Neuron (in vitro differentiated cells): Measurements from ENCODE around the gene MEX3D.

Source experiments
- H2AFZ ChIP-seq: one replicate; pipeline ENCODE4 v1.6.1; 2013; ENCODE audit warnings: low read depth, mild to moderate bottlenecking, inconsistent platforms, low read length, moderate library complexity
- H3K27me3 ChIP-seq: one replicate; pipeline ENCODE4 v1.6.1; 2013; ENCODE audit warnings: low read length; ENCODE audit not compliant: insufficient read depth
- H3K36me3 ChIP-seq: one replicate; pipeline ENCODE4 v1.6.1; 2013; ENCODE audit warnings: low read length; ENCODE audit not compliant: insufficient read depth
- H3K4me1 ChIP-seq: one replicate; pipeline ENCODE4 v1.6.1; 2013; ENCODE audit warnings: low read length; ENCODE audit not compliant: insufficient read depth
- H3K4me3 ChIP-seq: 2 replicates; pipeline ENCODE4 v1.5.1; 2013; ENCODE audit warnings: mild to moderate bottlenecking, low read length, moderate library complexity
- H3K9me3 ChIP-seq: one replicate; pipeline ENCODE4 v1.6.1; 2013; ENCODE audit warnings: low read length

Gene MEX3D

DNA sequence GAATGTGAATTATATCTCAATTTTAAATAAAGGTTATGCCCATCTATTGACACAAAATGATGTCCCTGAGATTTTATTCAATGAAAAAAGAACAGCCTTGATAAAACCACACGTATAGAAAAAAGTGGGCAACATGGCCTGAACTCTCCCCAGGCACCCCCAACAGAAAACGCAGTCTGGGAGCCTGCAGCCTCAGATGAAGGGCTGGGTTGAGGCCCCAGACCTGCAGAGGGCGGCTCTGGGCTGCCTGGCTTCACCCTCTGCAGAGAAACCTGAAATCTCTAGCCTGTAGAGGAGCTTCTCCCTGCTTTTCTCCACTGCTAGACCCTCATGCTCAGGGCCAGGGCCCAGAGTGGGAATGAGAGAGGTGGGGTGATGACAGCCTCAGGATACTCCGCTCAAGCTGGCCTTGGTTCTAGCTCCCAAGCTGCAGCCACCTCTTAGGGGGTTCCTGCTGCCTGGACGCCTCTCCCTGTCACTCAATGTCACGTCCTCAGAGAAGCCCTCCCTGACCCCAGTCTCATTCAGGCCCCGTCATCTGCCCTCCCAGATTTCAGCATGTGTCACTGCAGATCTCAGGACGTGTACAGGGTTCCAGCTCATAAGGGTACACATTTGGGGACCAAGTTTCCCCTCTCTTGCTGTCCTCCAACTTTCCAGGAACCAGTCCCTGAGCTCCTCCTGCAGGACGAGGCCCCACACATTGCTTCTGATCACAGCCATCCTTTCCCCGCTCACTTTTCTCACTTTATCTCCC lies 22.7 kb upstream of the MEX3D start:
- peaks cover 9% of the 10 kb centered on the region for H3K9me3 ChIP-seq
- H3K4me3 ChIP-seq = peak overlapping the region; percentile 99
- peaks cover 12% of the 10 kb centered on the region for H3K36me3 ChIP-seq
- H3K4me1 ChIP-seq = peaks cover 18% of the 10 kb centered on the region
- H3K27me3 ChIP-seq = no peaks in the 10 kb centered on the region
- no peak overlapping the region for H2AFZ ChIP-seq

DNA sequence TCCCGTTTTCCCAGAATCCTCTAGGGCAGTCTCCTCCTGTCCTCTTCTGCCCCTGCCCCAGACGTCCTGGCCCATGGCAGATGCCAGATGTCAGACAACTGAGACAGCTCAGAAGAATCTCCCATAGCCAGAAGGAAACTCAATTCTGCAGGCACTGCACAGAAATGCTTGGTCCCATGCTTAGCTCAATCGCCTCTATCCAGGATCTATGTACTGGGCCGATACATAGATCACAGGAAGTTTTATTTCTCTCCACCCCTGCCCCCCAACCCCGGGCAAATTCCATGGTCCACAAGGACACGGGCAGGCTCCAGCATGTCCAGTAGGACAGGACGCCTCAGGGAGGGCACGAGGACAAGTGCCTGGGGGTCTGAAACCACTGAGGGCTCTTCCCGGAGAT lies 19.7 kb upstream of the MEX3D start:
- H3K9me3 ChIP-seq = peaks cover 15% of the 10 kb centered on the region
- H3K36me3 ChIP-seq = peaks cover 31% of the 10 kb centered on the region

DNA sequence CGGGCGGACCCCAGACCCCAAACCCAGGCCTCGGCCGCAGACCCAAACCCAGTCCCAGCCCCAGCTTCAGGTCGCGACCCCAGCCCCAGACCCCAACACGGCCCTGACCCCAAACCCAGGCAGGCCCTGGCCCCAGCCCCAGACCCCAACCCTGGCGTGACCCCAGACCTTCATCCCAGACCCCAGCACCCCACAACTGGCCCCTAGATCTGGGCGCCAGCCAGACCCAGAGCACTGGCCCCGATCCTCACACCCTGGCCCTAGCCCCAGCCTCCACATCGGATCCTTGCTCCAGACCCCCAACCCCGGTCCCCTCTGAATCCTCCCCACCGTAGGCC lies 17.1 kb upstream of the MEX3D start:
- H3K27me3 ChIP-seq = no peaks in the 10 kb centered on the region
- H3K4me3 ChIP-seq = no peak overlapping the region
- H3K9me3 ChIP-seq = peaks cover 15% of the 10 kb centered on the region
- H3K4me1 ChIP-seq = peaks cover 2% of the 10 kb centered on the region
- H2AFZ ChIP-seq = no peak overlapping the region
- peaks cover 52% of the 10 kb centered on the region for H3K36me3 ChIP-seq

More for the DNA sequence above, 19.7 kb upstream of the MEX3D start:
- Histone ChIP-seq H3K4me3 (no peak overlapping the region), H2AFZ (no peak overlapping the region), H3K4me1 (peaks cover 13% of the 10 kb centered on the region), H3K27me3 (no peaks in the 10 kb centered on the region)

DNA sequence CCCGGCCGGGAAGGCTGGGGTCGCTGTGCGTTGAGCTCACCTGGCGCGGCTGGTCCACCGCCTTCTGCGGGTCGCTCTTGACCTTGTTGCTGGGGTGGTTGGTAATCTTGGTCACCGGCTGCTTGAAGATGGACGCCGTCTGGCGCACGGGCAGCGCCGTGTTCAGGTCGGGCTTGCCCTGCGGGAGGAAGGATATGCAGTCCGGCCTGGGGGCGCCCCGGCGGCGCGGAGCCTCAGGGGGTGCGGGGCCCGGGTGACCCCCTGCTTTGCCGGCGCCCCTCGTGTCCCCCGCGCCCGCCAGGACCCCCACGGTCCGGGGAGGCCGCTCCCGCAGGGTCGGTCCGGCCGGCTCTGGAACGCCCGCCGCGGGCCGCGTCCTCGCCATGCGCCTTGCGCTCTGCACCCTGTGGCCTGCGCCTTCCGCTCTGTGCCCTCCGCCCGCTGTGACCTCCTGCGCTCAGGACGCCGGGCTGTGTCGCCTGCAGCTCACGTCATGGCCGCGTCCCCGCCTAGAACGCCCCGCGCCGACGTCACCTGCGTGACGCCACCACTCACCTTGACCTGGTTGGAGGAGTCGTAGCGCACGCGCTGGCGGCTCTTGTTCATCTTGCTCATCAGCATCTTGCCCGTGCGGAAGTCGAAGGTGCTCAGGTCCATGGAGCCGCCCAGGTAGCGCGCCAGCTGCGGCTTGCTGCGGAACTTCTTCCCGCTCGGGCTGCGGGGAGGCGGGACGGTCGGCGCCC lies 16.5 kb upstream of the MEX3D start:
- Histone ChIP-seq H3K4me1 (no peaks in the 10 kb centered on the region), H3K36me3 (peaks cover 58% of the 10 kb centered on the region), H3K9me3 (peaks cover 15% of the 10 kb centered on the region), H2AFZ (no peak overlapping the region), H3K4me3 (no peak overlapping the region), H3K27me3 (no peaks in the 10 kb centered on the region)

DNA sequence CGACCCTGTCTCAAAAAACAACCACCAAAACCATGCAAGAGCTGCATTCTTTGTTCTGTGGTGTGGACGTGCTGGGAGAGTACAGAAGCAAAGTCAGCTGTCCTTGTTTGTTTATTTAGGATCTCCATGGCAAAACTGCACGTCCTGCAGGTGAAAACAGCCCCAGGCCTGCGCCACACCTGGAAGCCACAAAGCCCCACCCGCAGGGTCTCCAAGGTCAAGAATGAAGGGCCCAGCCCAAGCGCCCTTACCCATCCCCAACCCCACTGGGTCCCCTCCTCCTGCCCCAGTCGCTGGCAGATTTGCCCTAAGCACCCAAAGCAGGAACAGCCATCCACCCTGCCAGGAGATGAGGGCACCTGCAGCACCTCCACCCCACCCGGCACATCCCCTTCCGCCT lies 14.1 kb upstream of the MEX3D start:
- Histone ChIP-seq H3K36me3 (peaks cover 75% of the 10 kb centered on the region), H2AFZ (no peak overlapping the region), H3K4me1 (no peaks in the 10 kb centered on the region), H3K4me3 (no peak overlapping the region), H3K27me3 (no peaks in the 10 kb centered on the region), H3K9me3 (peaks cover 12% of the 10 kb centered on the region)

DNA sequence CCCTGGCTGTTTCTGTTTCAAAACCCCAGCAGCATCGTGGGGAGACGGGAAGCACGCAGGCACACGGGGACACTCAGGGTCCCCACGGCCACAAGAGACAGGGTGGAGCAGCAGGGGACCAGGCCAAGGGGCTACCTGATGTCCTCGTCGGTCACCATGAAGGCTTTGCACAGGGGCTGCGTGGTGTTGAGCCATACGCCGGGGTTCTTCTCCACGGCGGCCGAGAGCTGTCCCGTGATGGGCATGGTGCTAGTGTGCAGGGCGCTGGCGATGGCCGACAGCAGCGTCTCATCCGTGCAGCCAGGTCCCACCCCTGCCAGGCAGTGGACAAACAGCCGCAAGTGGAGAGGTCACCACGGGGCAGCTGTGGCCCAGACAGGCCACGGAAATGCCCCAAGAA lies 12.8 kb upstream of the MEX3D start:
- Histone ChIP-seq H3K36me3 (peaks cover 81% of the 10 kb centered on the region), H3K9me3 (peaks cover 7% of the 10 kb centered on the region)

DNA sequence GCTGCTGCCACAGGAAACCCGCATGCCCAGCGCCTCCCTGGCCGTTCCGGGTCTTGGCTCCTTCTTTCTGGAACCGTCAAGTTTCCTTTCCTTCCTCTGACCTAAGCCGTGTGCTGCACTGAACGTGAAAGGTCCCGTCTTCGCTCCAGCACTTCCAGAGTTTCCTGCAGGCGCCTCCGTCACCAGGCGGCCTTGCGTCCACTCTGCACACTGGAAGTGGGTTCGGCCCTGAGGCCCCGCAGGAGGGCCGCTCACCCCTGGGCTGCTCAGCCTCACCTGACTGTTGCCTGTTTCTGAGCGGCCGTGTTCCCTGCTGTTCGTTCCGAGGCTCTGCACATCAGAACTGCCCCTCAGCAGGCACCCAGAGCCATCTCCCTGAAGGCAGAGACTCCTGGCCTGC lies 12.3 kb upstream of the MEX3D start:
- no peaks in the 10 kb centered on the region for H3K4me1 ChIP-seq
- H3K27me3 ChIP-seq = no peaks in the 10 kb centered on the region
- peaks cover 78% of the 10 kb centered on the region for H3K36me3 ChIP-seq
- no peak overlapping the region for H2AFZ ChIP-seq
- peaks cover 3% of the 10 kb centered on the region for H3K9me3 ChIP-seq
- H3K4me3 ChIP-seq = no peak overlapping the region

More for the DNA sequence above, 12.8 kb upstream of the MEX3D start:
- Histone ChIP-seq H3K4me1 (no peaks in the 10 kb centered on the region), H2AFZ (no peak overlapping the region), H3K27me3 (no peaks in the 10 kb centered on the region), H3K4me3 (no peak overlapping the region)

DNA sequence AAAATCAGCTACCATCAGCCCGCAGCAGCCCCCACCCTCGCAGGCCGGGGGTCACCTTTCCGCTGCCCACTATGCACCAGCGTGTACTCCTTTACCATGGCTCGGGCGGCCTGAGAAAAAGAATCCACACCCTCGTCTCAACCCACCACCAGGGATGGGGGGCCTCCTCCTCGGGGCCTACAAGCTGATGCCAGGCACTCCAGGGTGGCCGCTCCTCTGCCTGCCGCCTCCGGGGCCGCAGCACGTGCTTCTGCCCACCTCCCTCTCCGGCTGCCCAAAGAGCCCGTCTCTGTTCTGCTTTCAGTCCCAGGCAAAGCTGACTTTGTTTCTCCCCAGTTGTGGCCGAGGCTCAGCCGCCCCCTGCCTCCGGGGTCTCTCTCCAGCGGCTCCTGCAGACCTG lies 11.1 kb upstream of the MEX3D start:
- Histone ChIP-seq H2AFZ (no peak overlapping the region), H3K4me3 (no peak overlapping the region), H3K4me1 (no peaks in the 10 kb centered on the region), H3K36me3 (peaks cover 66% of the 10 kb centered on the region), H3K9me3 (no peaks in the 10 kb centered on the region), H3K27me3 (no peaks in the 10 kb centered on the region)

DNA sequence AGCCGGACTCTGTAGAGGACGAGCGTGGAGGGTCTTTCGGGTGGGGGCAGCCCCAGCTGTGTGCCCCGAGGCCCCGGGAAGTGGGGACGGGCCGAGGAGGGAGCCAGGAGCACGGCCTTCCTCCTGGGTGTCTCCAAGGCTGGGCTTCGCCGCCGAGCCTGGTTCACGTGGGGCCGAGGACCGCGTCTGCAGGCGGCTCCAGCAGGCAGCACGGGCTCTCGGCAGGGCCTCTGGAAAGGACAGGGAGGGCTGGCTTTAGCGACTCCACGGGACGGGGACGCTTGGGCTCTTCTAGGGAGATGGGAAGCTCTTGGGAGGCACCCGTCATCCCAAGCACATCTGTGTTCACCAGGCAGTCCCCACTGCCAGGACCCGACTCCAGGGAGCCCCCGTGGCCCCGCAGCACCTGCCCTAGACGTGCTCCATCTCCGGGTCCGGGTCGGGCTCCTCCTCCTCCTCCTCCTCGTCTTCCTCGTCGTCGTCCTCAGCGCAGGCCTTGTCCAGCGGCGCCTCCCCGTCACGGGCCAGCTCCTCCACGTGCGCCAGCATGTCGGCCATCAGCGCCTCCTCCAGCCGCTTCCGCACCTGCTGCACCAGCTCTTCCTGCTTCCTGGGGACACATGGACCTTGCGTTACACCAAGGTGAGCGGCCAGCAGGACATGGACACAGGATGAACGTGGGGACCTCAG lies 9.9 kb upstream of the MEX3D start:
- Histone ChIP-seq H3K4me1 (no peaks in the 10 kb centered on the region), H3K36me3 (peaks cover 59% of the 10 kb centered on the region), H3K4me3 (no peak overlapping the region), H3K27me3 (no peaks in the 10 kb centered on the region), H2AFZ (no peak overlapping the region), H3K9me3 (no peaks in the 10 kb centered on the region)

DNA sequence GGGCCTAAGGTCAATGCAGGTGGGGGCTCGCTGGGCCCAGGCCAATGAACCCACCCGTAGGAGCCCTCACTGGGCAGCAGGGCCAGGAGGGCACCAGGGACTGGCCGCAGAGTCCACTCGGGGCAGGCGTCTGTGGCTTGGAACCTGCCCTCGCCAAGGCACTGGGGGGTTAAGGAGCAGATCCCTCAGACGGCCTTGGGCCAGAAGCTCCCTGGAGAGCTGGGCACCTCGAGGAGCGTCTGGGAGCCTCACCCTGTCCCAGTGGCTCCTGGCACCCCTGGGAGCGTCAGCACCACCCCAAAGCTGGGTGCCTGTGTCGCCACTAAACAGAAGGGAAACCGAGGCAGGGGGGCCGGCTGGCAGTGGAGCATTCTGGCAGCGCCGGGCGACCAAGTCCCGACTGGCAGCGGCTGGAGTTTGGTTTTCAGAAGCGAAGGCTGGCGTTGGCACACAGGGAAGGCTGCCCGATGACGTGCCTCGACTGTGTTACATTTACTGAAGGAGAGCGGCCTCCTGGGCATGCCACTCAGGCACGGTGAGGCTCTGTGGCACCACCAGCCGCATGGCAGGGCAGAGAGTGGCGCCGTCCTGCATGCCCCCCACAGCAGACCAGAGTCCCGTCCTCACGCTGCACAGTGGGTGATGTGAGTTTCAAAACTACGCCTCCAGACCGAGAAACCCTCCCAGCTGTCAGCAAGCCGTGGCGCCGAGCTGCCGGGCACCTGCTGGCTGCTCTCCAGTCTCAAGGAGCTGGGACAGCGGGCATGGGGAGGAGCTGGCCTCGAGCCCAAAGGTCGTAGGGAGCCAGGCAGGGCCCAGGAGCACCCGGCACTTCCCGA lies 9.2 kb upstream of the MEX3D start:
- Histone ChIP-seq H3K4me3 (no peak overlapping the region), H3K9me3 (no peaks in the 10 kb centered on the region), H3K27me3 (no peaks in the 10 kb centered on the region), H3K36me3 (peaks cover 56% of the 10 kb centered on the region), H2AFZ (no peak overlapping the region), H3K4me1 (no peaks in the 10 kb centered on the region)

DNA sequence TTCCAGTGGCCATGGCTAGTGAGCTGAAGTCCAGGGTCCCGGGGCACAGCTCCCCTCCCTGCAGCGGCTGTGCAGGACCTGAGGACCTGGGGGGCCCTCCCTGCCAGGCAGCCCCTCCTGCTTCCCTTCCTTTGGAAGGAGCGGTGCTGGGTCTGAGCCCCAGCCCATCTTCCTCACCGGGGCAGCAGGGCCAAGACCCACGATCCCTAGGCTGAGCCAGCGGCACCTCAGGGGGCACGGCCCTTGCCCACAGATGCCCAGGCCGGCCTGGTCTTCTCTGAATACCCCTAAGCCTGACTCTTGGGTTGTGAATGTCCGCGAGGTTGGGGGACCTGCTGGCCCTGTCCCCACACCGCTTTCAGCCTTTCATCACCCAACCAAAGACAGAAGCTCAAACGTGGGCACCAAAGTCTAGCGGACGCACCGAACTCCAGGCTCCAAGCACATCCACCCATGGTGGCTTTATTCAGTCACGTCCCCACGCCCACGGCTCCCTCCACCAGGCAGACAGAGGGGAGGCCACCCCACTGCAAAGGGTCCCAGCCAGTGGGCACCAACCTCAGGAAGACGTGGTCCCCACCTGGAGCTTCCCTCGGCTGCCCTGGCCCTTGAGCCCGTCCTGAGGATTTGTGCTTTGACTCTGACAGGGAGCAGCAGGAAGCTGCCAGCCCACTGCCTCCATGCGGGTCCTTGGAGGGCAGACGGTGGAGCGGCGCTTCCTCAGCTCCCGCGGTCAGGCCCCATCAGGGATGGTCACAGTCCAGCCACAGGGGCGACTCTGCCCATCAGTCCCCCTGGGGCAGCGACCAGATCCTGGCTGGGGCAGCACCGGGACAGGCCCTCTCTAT lies 8.3 kb upstream of the MEX3D start:
- Histone ChIP-seq H3K4me1 (no peaks in the 10 kb centered on the region), H3K9me3 (no peaks in the 10 kb centered on the region), H3K4me3 (no peak overlapping the region), H2AFZ (no peak overlapping the region), H3K27me3 (no peaks in the 10 kb centered on the region), H3K36me3 (peaks cover 49% of the 10 kb centered on the region)
